ENCODE data around the gene GLIPR2. TPM values are rescaled to one million over a fixed set of nuclear protein-coding genes. Genes with fewer than 3 reads are reported as not detected.
A peak's percentile ranks its signal among the peaks of the same experiment; 100 is the strongest.

GLIPR2 gene
- polyA plus RNA-seq, 1 of the 3 experiments (the other 2 are of a cell fraction), result 38.3 TPM

- CTCF ChIA-PET, result interaction anchor here (0.9 to 2.0 kb wide), 6 partner anchors 10 to 50 kb away, joined by 3 to 5 read pairs (median 4); no protein-coding TSS in a partner anchor
- DNase-seq, result no peak
- Histone ChIP-seq H3K36me3 (replicated peaks in 1 of 2; ENCODE audit: control insufficient read depth in 1 of 2, insufficient read depth in 2 of 2, low read length in 1 of 2) (peaks cover 11 to 27% of the 10 kb centered on the region in 2 experiments), H3K9me2 (no peaks in the 10 kb centered on the region), H3K27me3 (ENCODE audit: insufficient read depth) (no peaks in the 10 kb centered on the region), H3F3A (replicated peaks; ENCODE audit: insufficient read depth) (peaks cover 43% of the 10 kb centered on the region), H3K9ac (peak overlapping the region; percentile 35; the same call in 1 of the 2 replicates), H3K4me2 (peak overlapping the region; percentile 32; the same call in 1 of the 2 replicates), H3K9me3 (no peaks in the 10 kb centered on the region), H2AFZ (ENCODE audit: low read depth) (peak overlapping the region; percentile 5; the same call in 1 of the 2 replicates), H3K4me1 (ENCODE audit: control insufficient read depth in 1 of 2, insufficient read depth in 2 of 2, low read depth in 1 of 2, low read length in 1 of 2) (peaks cover 0 to 7% of the 10 kb centered on the region in 2 experiments; a peak in 2 of 4 replicates), H3K4me3 (ENCODE audit: low read depth in 2 of 2, low read length in 1 of 2) (no peak overlapping the region), H4K20me1 (ENCODE audit: insufficient read depth) (no peaks in the 10 kb centered on the region), H3K79me2 (ENCODE audit: insufficient read depth) (no peaks in the 10 kb centered on the region), H3K27ac (ENCODE audit: low read depth in 2 of 2, low read length in 1 of 2) (peak overlapping the region; percentile 48 to 90; a peak in 3 of 4 replicates)
- POLR2A ChIA-PET, result no interaction called here
- 56% methylated on average over 8 of the region's 8 CpGs for WGBS (ENCODE audit: low lambda C conversion rate)
- TF ChIP-seq ZBTB33 (IDR thresholded peaks at IDR 0.05; ENCODE audit: borderline replicate concordance, low read depth) (no peak), FOXJ3 (CRISPR knock-in tag; IDR thresholded peaks at IDR 0.05) (no peak), PBX3 (IDR thresholded peaks at IDR 0.05) (no peak), USF1 (IDR thresholded peaks at IDR 0.05; ENCODE audit: borderline replicate concordance, low read depth) (no peak), FOSL2 (IDR thresholded peaks at IDR 0.05; ENCODE audit: borderline replicate concordance, low read depth) (0 out of 2 replicates have a peak, but pooled peaks have one; percentile 8), EP300 (IDR thresholded peaks at IDR 0.05; ENCODE audit: borderline replicate concordance in 1 of 2, low read depth in 1 of 2, low read length in 1 of 2) (0 out of 4 replicates have a peak, but pooled peaks of 1 of the 2 experiments have one; percentile 4), JUND (IDR thresholded peaks at IDR 0.05) (no peak), CTCF (IDR thresholded peaks at IDR 0.05) (peak; percentile 47), TAF1 (IDR thresholded peaks at IDR 0.05; ENCODE audit: borderline replicate concordance, low read depth, low read length) (no peak), NFIC (IDR thresholded peaks at IDR 0.05; ENCODE audit: borderline replicate concordance) (peak; percentile 45; the same call in 1 of the 2 replicates), TEAD4 (IDR thresholded peaks at IDR 0.05; ENCODE audit: borderline replicate concordance, insufficient read depth) (peak; percentile 82), YY1 (IDR thresholded peaks at IDR 0.05; ENCODE audit: low read depth) (no peak), USF2 (IDR thresholded peaks at IDR 0.05; ENCODE audit: borderline replicate concordance, low read depth, low read length) (no peak), MAX (IDR thresholded peaks at IDR 0.05; ENCODE audit: low read depth) (no peak), MXI1 (IDR thresholded peaks at IDR 0.05; ENCODE audit: low read depth, low read length) (no peak), MEF2A (IDR thresholded peaks at IDR 0.05; ENCODE audit: borderline replicate concordance, low read depth) (no peak), ELF1 (IDR thresholded peaks at IDR 0.05) (no peak), RAD21 (IDR thresholded peaks at IDR 0.05; ENCODE audit: low read length) (peak; percentile 29; the same call in 1 of the 2 replicates), RFX5 (IDR thresholded peaks at IDR 0.05; ENCODE audit: low read length) (no peak), CHD2 (IDR thresholded peaks at IDR 0.05; ENCODE audit: low read length, partially characterized antibody) (no peak), GATA2 (CRISPR knock-in tag; IDR thresholded peaks at IDR 0.05) (no peak), SIN3A (IDR thresholded peaks at IDR 0.05; ENCODE audit: borderline replicate concordance, low read depth, low read length) (no peak), POLR2AphosphoS5 (IDR thresholded peaks at IDR 0.05; ENCODE audit: low read depth, low read length) (no peak), RCOR1 (IDR thresholded peaks at IDR 0.05; ENCODE audit: low read length) (no peak), GABPA (IDR thresholded peaks at IDR 0.05; ENCODE audit: low read depth) (no peak; the same call in 1 of the 2 replicates), RXRA (IDR thresholded peaks at IDR 0.05; ENCODE audit: borderline replicate concordance, low read depth) (no peak)
These were observed 45.2 kb upstream of the GLIPR2 start for GRCh38 chr9:36091026-36091953.

Data from SK-N-SH (cell line).